ENCODE data around the gene SPTLC1. TPM values are rescaled to one million over a fixed set of nuclear protein-coding genes. Genes with fewer than 3 reads are reported as not detected.
A peak's percentile ranks its signal among the peaks of the same experiment; 100 is the strongest.
"Not testable (repeated sequence)": the region's sequence is repeated elsewhere in the genome, so short reads cannot be mapped to it uniquely, and the experiment has no call there.

Gene SPTLC1
- total RNA-seq, 4 donors from 2014 or later: 124 to 132 (median 127) TPM

DNA sequence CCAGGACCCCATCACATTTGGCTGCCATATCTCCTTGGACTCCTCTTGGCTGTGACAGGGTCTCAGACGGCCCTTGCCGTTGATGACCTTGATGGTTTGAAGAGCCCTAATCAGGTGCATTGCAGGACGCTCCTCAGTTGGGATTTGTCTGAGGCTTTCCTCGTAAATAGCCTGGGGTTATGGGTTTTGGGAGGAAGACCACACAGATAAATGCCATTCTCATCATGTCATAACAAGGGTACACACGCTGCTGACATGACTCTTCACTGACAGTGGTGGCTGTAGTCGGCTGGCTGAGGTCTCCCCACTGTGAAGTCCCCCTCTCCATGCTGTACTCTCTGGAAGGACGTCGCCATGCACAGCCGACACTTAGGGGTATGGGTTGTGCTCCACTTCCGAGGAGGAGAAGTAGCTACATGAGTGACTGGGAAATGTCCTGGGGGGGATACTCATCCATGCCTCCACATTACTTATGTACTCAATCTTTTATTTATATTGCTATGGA is 42.9 kb upstream of the SPTLC1 start:
- no peak for DNase-seq
- H3K27me3 ChIP-seq: no peaks in the 10 kb centered on the region
- H3K36me3 ChIP-seq: no peaks in the 10 kb centered on the region
- intact Hi-C loops (cut with DNase I): no loop called here
- WGBS, 2 donors: 83 to 87% methylated on average over 9 to 10 of the region's 10 CpGs
- no peak overlapping the region for H3K4me3 ChIP-seq (replicated peaks in 1 of 3)
- no peak overlapping the region for H3K27ac ChIP-seq
- H3K4me1 ChIP-seq: no peaks in the 10 kb centered on the region
- no peaks in the 10 kb centered on the region for H3K9me3 ChIP-seq
- TF ChIP-seq, protein P1, sequence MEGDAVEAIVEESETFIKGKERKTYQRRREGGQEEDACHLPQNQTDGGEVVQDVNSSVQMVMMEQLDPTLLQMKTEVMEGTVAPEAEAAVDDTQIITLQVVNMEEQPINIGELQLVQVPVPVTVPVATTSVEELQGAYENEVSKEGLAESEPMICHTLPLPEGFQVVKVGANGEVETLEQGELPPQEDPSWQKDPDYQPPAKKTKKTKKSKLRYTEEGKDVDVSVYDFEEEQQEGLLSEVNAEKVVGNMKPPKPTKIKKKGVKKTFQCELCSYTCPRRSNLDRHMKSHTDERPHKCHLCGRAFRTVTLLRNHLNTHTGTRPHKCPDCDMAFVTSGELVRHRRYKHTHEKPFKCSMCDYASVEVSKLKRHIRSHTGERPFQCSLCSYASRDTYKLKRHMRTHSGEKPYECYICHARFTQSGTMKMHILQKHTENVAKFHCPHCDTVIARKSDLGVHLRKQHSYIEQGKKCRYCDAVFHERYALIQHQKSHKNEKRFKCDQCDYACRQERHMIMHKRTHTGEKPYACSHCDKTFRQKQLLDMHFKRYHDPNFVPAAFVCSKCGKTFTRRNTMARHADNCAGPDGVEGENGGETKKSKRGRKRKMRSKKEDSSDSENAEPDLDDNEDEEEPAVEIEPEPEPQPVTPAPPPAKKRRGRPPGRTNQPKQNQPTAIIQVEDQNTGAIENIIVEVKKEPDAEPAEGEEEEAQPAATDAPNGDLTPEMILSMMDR (IDR thresholded peaks at IDR 0.05): no peak
- TF ChIP-seq POLR2A (IDR thresholded peaks at IDR 0.05): no peak

DNA sequence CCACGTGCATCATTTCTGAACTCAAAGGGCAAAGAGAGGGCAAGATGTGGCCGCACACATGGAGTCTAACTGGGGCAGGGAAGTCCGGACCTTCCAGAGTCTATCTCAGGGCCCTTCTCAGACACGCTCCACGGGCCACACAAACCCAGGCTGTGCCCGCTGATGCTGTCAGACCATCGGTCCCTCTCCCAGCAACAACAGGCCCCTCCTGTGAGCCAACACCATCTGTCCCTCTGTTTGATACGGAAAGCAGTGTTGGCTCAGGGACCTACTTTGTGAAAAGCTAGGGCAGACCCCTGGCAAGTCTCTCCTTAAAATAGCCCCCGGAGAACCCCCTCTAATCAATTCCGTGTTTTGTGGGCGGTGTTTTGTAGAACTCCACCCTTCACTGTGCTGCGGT is 40.5 kb upstream of the SPTLC1 start:
- intact Hi-C loops (cut with DNase I); H3K27me3 ChIP-seq; H3K4me1 ChIP-seq; H3K9me3 ChIP-seq; DNase-seq; H3K4me3 ChIP-seq (replicated peaks in 1 of 3); H3K27ac ChIP-seq; H3K36me3 ChIP-seq: not testable (repeated sequence)
- 85 to 88% methylated on average over 11 to 12 of the region's 12 CpGs for WGBS, 2 donors

DNA sequence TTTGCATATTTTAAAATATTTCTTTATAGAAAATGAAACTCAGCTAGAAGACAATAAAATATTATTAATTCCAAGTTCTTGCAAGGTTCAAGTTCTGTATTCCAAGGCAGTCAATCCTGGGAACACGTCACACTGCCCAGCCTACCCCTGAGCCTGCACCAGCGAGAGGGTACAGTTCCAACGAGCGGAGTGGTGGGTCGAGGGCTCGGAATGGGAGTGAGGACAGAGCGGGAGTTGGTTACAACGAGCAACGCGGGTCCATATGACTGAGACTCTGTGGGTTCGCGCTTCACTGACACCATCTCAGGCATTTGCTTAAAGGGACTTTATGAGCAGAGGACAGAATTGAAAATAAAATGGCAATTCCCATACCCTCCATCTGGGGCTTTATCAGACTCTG is 40.0 kb upstream of the SPTLC1 start:
- WGBS, 2 donors: 69 to 73% methylated on average over 12 of the region's 12 CpGs
- TF ChIP-seq, protein P1 (IDR thresholded peaks at IDR 0.05): no peak
- TF ChIP-seq POLR2A (IDR thresholded peaks at IDR 0.05): no peak
- no peak for DNase-seq
- H3K36me3 ChIP-seq: no peaks in the 10 kb centered on the region
- H3K9me3 ChIP-seq: no peaks in the 10 kb centered on the region
- no peaks in the 10 kb centered on the region for H3K27me3 ChIP-seq
- intact Hi-C loops (cut with DNase I): no loop called here
- H3K27ac ChIP-seq: no peak overlapping the region
- H3K4me1 ChIP-seq: no peaks in the 10 kb centered on the region
- no peak overlapping the region for H3K4me3 ChIP-seq (replicated peaks in 1 of 3)

DNA sequence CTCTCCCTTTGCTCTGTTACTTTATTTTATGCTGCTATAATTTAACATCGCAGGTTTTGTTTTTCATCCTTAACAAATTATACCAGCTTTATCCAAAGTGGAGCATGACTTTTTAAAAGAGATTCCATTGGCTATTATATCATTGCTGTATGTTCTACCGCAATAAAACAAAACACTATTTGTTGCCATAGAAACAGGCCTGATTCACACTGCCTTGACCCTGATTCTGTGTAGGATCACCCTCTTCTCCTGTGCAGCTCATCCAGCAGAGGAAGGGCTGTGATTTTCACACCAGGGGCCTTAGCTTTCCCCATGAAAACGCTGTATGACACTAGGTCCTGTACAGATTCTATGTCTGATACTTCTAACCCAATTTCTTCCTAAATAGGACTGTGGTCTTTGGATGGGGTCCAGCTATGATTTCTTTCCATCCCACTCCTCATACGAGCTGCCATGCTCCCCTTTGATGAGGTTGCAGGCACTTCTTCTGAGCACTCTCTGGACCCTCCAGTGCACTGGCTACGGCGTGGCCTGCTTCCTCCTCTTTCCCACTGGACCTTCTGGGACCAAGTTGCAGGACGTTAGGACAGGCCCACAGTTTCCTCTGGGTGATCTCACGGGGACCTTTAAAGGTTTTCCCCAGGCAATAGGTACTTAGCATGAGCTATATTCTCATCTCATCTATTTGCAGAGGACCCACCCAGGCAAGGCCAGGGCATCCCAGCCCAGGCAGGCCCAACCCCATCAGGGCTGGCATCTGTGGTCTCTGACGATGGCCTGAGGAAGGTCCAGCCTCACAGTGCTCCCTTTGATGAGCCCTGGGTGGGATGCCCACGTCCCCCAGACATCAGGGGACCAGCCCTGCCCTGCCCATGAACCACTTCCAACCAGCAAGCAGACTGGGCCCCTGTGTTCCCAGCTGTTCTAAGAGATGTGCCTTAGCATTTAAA is 38.5 kb upstream of the SPTLC1 start:
- WGBS, 2 donors: 80 to 83% methylated on average over 9 to 10 of the region's 10 CpGs
- H3K27ac ChIP-seq, DNase-seq: not testable (repeated sequence)

DNA sequence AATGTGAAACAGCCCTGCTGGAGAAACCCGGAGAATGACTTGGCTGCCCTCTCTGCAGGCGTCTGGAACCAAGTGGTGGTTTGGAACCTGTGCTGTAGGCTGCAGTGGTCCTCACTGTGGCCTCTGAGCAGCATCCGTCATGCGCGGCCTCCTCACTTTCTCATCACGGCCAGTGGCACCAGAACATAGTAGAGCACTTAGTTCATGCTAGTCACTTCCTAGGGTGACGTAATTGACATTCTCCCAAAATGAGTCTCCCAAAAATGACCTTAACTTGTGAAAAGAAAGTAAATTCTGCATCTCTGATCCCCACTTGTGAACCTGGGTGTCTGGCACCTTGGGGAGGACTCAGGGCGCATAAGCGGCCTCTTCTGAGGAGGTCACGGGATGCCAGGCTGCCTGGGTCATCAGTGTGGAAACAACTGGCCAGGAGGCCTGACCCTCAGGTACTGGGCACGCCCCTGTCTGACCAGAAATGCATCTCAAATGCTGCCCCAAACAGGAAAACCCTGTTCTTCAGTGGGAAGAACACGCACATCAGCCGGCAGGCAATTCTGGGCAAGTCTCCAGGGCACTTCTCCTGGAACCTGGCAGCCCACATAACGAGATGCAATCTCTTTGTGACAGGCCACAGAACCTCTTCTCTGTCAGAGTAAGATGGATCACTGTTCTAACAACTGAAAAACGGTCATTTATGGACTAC is 36.6 kb upstream of the SPTLC1 start:
- no peaks in the 10 kb centered on the region for H3K36me3 ChIP-seq
- H3K4me1 ChIP-seq: peaks cover 0 to 7% of the 10 kb centered on the region in 2 donors
- H3K27me3 ChIP-seq: no peaks in the 10 kb centered on the region
- no peak overlapping the region for H3K27ac ChIP-seq
- H3K9me3 ChIP-seq: no peaks in the 10 kb centered on the region
- no peak for TF ChIP-seq POLR2A (IDR thresholded peaks at IDR 0.05)
- TF ChIP-seq, protein P1 (IDR thresholded peaks at IDR 0.05): no peak
- peak; percentile 68 to 72 for DNase-seq
- intact Hi-C loops (cut with DNase I): no loop called here
- 61 to 64% methylated on average over 15 of the region's 15 CpGs for WGBS, 2 donors
- no peak overlapping the region for H3K4me3 ChIP-seq (replicated peaks in 1 of 3)

More for the DNA sequence above, 38.5 kb upstream of the SPTLC1 start:
- H3K4me1 ChIP-seq; H3K27me3 ChIP-seq; H3K4me3 ChIP-seq (replicated peaks in 1 of 3); intact Hi-C loops (cut with DNase I); H3K9me3 ChIP-seq; H3K36me3 ChIP-seq: not testable (repeated sequence)

DNA sequence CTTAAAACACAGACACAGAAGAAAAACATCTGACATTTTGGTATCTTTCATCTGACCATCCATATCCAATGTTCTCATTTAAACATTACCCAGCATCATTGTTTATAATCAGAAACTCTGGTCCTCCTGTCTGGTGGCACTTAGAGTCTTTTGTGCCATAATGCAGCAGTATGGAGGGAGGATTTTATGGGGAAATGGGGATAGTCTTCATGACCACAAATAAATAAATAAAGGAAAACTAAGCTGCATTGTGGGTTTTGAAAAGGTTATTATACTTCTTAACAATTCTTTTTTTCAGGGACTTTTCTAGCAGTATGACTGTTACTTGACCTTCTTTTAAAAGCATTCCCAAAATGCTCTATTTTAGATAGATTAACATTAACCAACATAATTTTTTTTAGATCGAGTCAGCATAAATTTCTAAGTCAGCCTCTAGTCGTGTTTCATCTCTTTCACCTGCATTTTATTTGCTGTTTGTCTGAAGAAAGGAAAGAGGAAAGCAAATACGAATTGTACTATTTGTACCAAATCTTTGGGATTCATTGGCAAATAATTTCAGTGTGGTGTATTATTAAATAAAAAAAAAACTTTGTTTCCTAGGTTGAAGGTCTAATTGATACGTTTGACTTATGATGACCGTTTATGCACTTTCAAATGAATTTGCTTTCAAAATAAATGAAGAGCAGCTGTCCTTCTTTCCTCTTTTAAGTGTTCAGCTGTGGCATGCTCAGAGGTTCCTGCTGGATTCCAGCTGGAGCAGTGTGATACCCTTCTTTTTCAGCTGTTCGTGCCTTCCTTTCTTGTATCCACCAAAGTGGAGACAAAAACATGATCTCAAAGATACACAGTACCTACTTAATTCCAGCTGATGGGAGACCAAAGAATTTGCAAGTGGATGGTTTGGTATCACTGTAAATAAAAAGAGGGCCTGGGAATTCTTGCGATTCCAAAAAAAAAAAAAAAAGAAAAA is 35.6 kb upstream of the SPTLC1 start:
- H3K36me3 ChIP-seq; H3K4me3 ChIP-seq (replicated peaks in 1 of 3); H3K9me3 ChIP-seq; H3K27me3 ChIP-seq; DNase-seq; intact Hi-C loops (cut with DNase I); H3K27ac ChIP-seq: not testable (repeated sequence)
- 85 to 87% methylated on average over 7 of the region's 7 CpGs for WGBS, 2 donors
- H3K4me1 ChIP-seq: peaks cover 0 to 10% of the 10 kb centered on the region in 2 donors
